ENCODE results near the gene ADAP1.

DNA sequence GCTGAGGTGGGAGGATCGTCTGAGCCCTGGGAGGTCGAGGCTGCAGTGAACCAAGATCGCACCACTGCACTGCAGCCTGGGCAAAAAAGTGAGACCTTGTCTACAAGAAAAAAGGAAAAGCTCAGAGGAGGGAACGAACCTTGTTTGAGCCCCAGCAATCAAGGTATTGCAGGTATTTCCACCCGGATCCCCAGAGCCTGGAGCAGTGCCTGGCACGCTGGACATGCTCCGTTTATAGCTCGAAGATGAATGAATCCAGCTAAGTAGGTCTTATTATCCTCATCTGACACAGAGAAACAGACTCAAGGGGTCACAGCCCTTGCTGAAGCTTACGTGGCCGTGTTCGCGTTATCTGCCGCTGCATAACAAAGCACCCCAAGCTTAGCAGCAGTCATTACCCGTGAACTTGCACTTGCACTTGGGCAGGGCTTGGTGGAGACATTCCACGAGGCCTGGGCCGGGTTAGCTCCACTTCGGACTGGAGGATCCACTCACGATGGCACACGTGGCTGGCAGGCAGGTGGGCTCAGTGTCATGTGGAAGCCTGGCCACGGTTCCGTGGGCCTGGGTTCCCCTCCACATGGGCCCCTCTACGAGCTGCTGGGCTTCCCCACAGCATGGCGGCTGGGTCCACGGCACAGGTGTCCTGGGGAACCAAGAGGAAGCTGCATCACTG is 24.1 kb upstream of the ADAP1 start:
- TF ChIP-seq ZNF549 (tag by site-specific recombination; IDR thresholded peaks at IDR 0.05) (no peak), MZF1 (tag by site-specific recombination; IDR thresholded peaks at IDR 0.05; ENCODE audit: borderline replicate concordance) (no peak), ZNF324 (tag by site-specific recombination; IDR thresholded peaks at IDR 0.05) (no peak), ZNF24 (tag by site-specific recombination; IDR thresholded peaks at IDR 0.05) (no peak), ZNF239 (tag by site-specific recombination; IDR thresholded peaks at IDR 0.05) (no peak), GLI4 (tag by site-specific recombination; IDR thresholded peaks at IDR 0.05) (no peak), ZNF133 (tag by site-specific recombination; IDR thresholded peaks at IDR 0.05) (no peak)
- TF ChIP-seq, protein P1, sequence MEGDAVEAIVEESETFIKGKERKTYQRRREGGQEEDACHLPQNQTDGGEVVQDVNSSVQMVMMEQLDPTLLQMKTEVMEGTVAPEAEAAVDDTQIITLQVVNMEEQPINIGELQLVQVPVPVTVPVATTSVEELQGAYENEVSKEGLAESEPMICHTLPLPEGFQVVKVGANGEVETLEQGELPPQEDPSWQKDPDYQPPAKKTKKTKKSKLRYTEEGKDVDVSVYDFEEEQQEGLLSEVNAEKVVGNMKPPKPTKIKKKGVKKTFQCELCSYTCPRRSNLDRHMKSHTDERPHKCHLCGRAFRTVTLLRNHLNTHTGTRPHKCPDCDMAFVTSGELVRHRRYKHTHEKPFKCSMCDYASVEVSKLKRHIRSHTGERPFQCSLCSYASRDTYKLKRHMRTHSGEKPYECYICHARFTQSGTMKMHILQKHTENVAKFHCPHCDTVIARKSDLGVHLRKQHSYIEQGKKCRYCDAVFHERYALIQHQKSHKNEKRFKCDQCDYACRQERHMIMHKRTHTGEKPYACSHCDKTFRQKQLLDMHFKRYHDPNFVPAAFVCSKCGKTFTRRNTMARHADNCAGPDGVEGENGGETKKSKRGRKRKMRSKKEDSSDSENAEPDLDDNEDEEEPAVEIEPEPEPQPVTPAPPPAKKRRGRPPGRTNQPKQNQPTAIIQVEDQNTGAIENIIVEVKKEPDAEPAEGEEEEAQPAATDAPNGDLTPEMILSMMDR (tag by site-specific recombination; IDR thresholded peaks at IDR 0.05), result no peak
